Endodermal cell (in vitro differentiated cells): ENCODE results near the gene JMJD1C. TPM values are rescaled to one million over a fixed set of nuclear protein-coding genes. Genes with fewer than 3 reads are reported as not detected.

ENCODE experiments used
- DNase-seq: peaks from one replicate; pipeline ENCODE4 v3.0.0-alpha.2; 2017
- H3K27ac ChIP-seq: 2 replicates; pipeline ENCODE4 v1.5.1; 2013; ENCODE audit warnings: mild to moderate bottlenecking, low read depth, low read length, moderate library complexity
- H3K27me3 ChIP-seq: 2 replicates; pipeline ENCODE4 v1.6.1; 2013; ENCODE audit warnings: mild to moderate bottlenecking, low read length, moderate library complexity; ENCODE audit not compliant: insufficient read depth, control insufficient read depth, poor library complexity, severe bottlenecking
- H3K36me3 ChIP-seq: 2 replicates; pipeline ENCODE4 v1.7.0; 2013; ENCODE audit warnings: mild to moderate bottlenecking, low read length, moderate library complexity; ENCODE audit not compliant: control insufficient read depth, insufficient read depth
- H3K4me1 ChIP-seq: one replicate; pipeline ENCODE4 v1.7.0; 2013; ENCODE audit warnings: low read length; ENCODE audit not compliant: control insufficient read depth, insufficient read depth
- H3K4me3 ChIP-seq: 2 replicates; pipeline ENCODE4 v1.5.1; 2013; ENCODE audit warnings: mild to moderate bottlenecking, low read length, moderate library complexity
- H3K9ac ChIP-seq: 2 replicates; pipeline ENCODE4 v1.6.1; 2013; ENCODE audit warnings: mild to moderate bottlenecking, low read length, moderate library complexity; ENCODE audit not compliant: poor library complexity, severe bottlenecking; ENCODE audit errors: extremely low read depth
- H3K9me3 ChIP-seq: 2 replicates; pipeline ENCODE4 v1.6.1; 2013; ENCODE audit warnings: mild to moderate bottlenecking, low read length, moderate library complexity; ENCODE audit not compliant: control insufficient read depth
- H3K27ac Mint-ChIP-seq: 2 replicates; pipeline ENCODE4 v1.8.0; 2020; ENCODE audit warnings: mixed read lengths
- H3K27me3 Mint-ChIP-seq: 2 replicates; pipeline ENCODE4 v1.8.0; 2021; ENCODE audit warnings: mild to moderate bottlenecking, mixed read lengths; ENCODE audit not compliant: insufficient read depth
- H3K36me3 Mint-ChIP-seq: 2 replicates; pipeline ENCODE4 v1.8.0; 2020; ENCODE audit warnings: low read depth, mixed read lengths
- H3K4me1 Mint-ChIP-seq: 2 replicates; pipeline ENCODE4 v1.8.0; 2020; ENCODE audit warnings: mixed read lengths
- H3K4me3 Mint-ChIP-seq: 2 replicates; pipeline ENCODE4 v1.8.0; 2020; ENCODE audit warnings: mild to moderate bottlenecking, moderate library complexity, mixed read lengths
- H3K9me3 Mint-ChIP-seq: 2 replicates; pipeline ENCODE4 v1.8.0; 2020; ENCODE audit warnings: mild to moderate bottlenecking, mixed read lengths
- WGBS, 2 experiments: methylation state at CpG; one replicate each; pipeline versions ENCODE4 v1.1.5 to v1.1.7; 2013; ENCODE audit warnings: missing lambda C conversion rate in 2 of 2, mixed read lengths in 1 of 2; ENCODE audit not compliant: insufficient coverage in 1 of 2, insufficient read length in 1 of 2; 5-methylcytosine and 5-hydroxymethylcytosine counted together
- total RNA-seq, 2 donors: library from RNA; stranded (reverse); fragmentation: NEBNext Ultra II Directional in 1 of 2; extraction: Animal tissue kit (Norgen Biotek cat#: 25700) in 1 of 2; gene quantifications; 2 replicates in 1 of 2; 3 replicates in 1 of 2; pipeline ENCODE4 v1.2.1, GENCODE V29; 2021
- TF ChIP-seq, protein P1 (sequence below): fragments of 200-600 bp; sonication (generic); conservative IDR thresholded peaks from 2 replicates; pipeline ENCODE4 v1.5.0; 2021; ENCODE audit warnings: antibody characterized with exemption, mild to moderate bottlenecking

The JMJD1C gene
- total RNA-seq, 2 donors from 2014 or later, result 91.3 to 114 TPM

DNA sequence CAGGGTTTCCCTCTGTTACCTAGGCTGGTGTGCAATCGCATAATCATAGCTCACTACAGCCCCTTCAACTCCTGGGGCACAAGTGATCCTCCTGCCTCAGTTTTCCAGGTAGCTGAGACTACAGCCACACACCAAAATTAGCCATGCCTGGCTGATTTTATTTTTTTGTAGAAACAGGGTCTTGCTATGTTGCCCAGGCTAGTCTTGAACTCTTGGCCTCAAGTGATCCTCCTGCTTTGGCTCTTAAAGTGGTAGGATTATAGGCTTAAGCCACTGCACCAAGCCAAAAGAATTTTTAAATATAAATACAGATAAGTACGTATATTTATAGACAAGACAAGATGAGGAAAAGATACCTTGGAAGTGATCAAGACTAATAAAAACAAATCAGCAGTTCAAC is 215.7 kb downstream of the JMJD1C start:
- peaks cover 11% of the 10 kb centered on the region for H3K9me3 Mint-ChIP-seq
- peaks cover 40% of the 10 kb centered on the region for H3K36me3 ChIP-seq
- H3K4me3 ChIP-seq, result no peak overlapping the region
- DNase-seq, result no peak
- H3K27me3 ChIP-seq, result no peaks in the 10 kb centered on the region
- 93% methylated on average over 2 of the region's 2 CpGs; no CpG with 5 or more reads in 1 of the 2 experiments for WGBS, 2 experiments
- no peaks in the 10 kb centered on the region for H3K27me3 Mint-ChIP-seq
- H3K27ac Mint-ChIP-seq, result no peak overlapping the region
- H3K9me3 ChIP-seq, result peaks cover 9% of the 10 kb centered on the region
- H3K27ac ChIP-seq, result no peak overlapping the region
- TF ChIP-seq, protein P1, sequence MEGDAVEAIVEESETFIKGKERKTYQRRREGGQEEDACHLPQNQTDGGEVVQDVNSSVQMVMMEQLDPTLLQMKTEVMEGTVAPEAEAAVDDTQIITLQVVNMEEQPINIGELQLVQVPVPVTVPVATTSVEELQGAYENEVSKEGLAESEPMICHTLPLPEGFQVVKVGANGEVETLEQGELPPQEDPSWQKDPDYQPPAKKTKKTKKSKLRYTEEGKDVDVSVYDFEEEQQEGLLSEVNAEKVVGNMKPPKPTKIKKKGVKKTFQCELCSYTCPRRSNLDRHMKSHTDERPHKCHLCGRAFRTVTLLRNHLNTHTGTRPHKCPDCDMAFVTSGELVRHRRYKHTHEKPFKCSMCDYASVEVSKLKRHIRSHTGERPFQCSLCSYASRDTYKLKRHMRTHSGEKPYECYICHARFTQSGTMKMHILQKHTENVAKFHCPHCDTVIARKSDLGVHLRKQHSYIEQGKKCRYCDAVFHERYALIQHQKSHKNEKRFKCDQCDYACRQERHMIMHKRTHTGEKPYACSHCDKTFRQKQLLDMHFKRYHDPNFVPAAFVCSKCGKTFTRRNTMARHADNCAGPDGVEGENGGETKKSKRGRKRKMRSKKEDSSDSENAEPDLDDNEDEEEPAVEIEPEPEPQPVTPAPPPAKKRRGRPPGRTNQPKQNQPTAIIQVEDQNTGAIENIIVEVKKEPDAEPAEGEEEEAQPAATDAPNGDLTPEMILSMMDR, result no peak
- peaks cover 47% of the 10 kb centered on the region for H3K36me3 Mint-ChIP-seq
- H3K9ac ChIP-seq, result no peak overlapping the region
- no peak overlapping the region for H3K4me3 Mint-ChIP-seq
- H3K4me1 Mint-ChIP-seq, result peaks cover 9% of the 10 kb centered on the region
- H3K4me1 ChIP-seq, result no peaks in the 10 kb centered on the region

DNA sequence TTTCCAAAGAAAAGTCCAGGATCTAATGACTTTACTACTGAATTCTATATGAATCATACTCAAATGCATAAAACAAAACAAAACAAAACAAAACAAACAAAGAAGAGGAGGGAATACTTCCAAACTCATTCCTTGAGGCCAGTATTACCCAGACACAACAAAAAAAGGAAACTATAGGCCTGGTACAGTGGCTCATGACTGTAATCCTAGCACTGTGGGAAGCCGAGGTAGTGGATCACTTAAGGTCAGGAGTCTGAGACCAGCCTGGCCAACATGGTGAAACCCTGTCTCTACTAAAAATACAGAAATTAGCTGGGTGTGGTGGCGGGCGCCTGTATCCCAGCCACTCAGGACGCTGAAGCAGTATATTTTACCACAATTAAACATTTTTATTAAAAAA is 218.0 kb downstream of the JMJD1C start:
- Mint-ChIP-seq H3K27ac (no peak overlapping the region), H3K4me3 (no peak overlapping the region), H3K4me1 (peaks cover 14% of the 10 kb centered on the region), H3K9me3 (peaks cover 11% of the 10 kb centered on the region), H3K27me3 (no peaks in the 10 kb centered on the region), H3K36me3 (peaks cover 50% of the 10 kb centered on the region)
- H3K9ac ChIP-seq, result no peak overlapping the region
- H3K36me3 ChIP-seq, result peaks cover 34% of the 10 kb centered on the region
- no peak overlapping the region for H3K27ac ChIP-seq
- H3K4me1 ChIP-seq, result no peaks in the 10 kb centered on the region
- H3K27me3 ChIP-seq, result no peaks in the 10 kb centered on the region
- H3K9me3 ChIP-seq, result peaks cover 9% of the 10 kb centered on the region
- 90 to 99% methylated on average over 1 to 4 of the region's 4 CpGs for WGBS, 2 experiments
- no peak for DNase-seq
- no peak overlapping the region for H3K4me3 ChIP-seq
- TF ChIP-seq, protein P1, result no peak

DNA sequence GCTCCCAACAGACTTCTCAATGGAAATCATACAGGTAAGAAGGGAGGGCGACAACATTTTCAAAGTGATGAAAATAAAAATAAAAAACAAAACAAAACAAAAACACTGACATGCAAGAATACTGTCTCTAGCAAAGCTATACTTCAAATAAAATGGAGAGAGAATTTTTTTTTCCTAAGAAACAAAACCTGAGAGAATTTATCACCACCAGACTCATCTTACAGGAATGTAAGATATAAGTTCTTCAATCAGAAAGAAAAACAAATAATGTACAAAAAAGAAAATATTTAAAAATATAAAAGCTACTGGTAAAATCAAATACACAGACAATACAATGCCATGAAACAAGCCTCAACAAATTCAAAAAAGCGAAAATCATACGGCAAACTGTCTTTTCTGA is 219.4 kb downstream of the JMJD1C start:
- Mint-ChIP-seq H3K27me3 (no peaks in the 10 kb centered on the region), H3K9me3 (peaks cover 11% of the 10 kb centered on the region), H3K36me3 (peaks cover 49% of the 10 kb centered on the region), H3K27ac (no peak overlapping the region), H3K4me1 (peaks cover 10% of the 10 kb centered on the region), H3K4me3 (no peak overlapping the region)
- no peaks in the 10 kb centered on the region for H3K4me1 ChIP-seq
- no peaks in the 10 kb centered on the region for H3K27me3 ChIP-seq
- H3K27ac ChIP-seq, result no peak overlapping the region
- H3K4me3 ChIP-seq, result peak overlapping the region; percentile 43
- TF ChIP-seq, protein P1, result no peak
- 98 to 100% methylated on average over 2 of the region's 3 CpGs for WGBS, 2 experiments
- H3K9me3 ChIP-seq, result peaks cover 9% of the 10 kb centered on the region
- peaks cover 28% of the 10 kb centered on the region for H3K36me3 ChIP-seq
- H3K9ac ChIP-seq, result no peak overlapping the region
- no peak for DNase-seq
